Esophagus squamous epithelium (tissue), 5 donors: Measurements from ENCODE around the gene COG4. TPM values are rescaled to one million over a fixed set of nuclear protein-coding genes. Genes with fewer than 3 reads are reported as not detected.
A peak's percentile ranks its signal among the peaks of the same experiment; 100 is the strongest.

ENCODE experiments used
- DNase-seq: peaks from one replicate; lab custom pipeline; 2025; lab: John Stamatoyannopoulos, UW
- H3K27ac ChIP-seq, 4 donors: fragments of 200-600 bp; sonication (generic); one replicate each; pipeline ENCODE4 v1.5.1; 2016 to 2019; ENCODE audit warnings: mild to moderate bottlenecking in 1 of 4
- H3K27me3 ChIP-seq, 4 donors: fragments of 200-600 bp; sonication (generic); 1 replicate in 3 of 4; 2 replicates in 1 of 4; pipeline versions ENCODE4 v1.5.1 to v1.6.0; 2017 to 2021; ENCODE audit warnings: antibody characterized with exemption in 1 of 4
- H3K36me3 ChIP-seq, 3 donors: fragments of 200-600 bp; sonication (generic); one replicate each; pipeline ENCODE4 v1.5.1; 2016 to 2019
- H3K4me1 ChIP-seq, 3 donors: fragments of 200-600 bp; sonication (generic); one replicate each; pipeline ENCODE4 v1.5.1; 2017 to 2019
- H3K4me3 ChIP-seq, 4 donors: fragments of 200-600 bp; sonication (generic); 1 replicate in 3 of 4; 2 replicates in 1 of 4; pipeline ENCODE4 v1.5.1; 2016 to 2019; ENCODE audit warnings: mild to moderate bottlenecking in 2 of 4, moderate library complexity in 1 of 4
- H3K9me3 ChIP-seq, 3 donors: fragments of 200-600 bp; sonication (generic); one replicate each; pipeline ENCODE4 v1.5.1; 2016 to 2019
- CTCF ChIP-seq, 6 experiments: fragments of 450-650 bp in 4 of 6; fragments of 200-600 bp in 2 of 6; sonication (generic) in 2 of 6; IDR thresholded peaks; one replicate each; pipeline ENCODE4 v1.5.1; 2016 to 2019; ENCODE audit warnings: antibody characterized with exemption in 6 of 6, mild to moderate bottlenecking in 4 of 6, moderate library complexity in 4 of 6
- POLR2A ChIP-seq, 4 donors: fragments of 450-650 bp; IDR thresholded peaks; one replicate each; pipeline ENCODE4 v1.6.1; 2017; ENCODE audit warnings: antibody characterized with exemption in 4 of 4, mild to moderate bottlenecking in 4 of 4, moderate library complexity in 3 of 4
- WGBS, 2 donors: methylation state at CpG; one replicate each; pipeline ENCODE4 v1.1.5; 2018; 5-methylcytosine and 5-hydroxymethylcytosine counted together
- intact Hi-C: fragments of 100-400 bp; cut with DNase I; formaldehyde crosslinking; loops from one replicate; pipeline ENCODE4 v1.15.0; 2022
- total RNA-seq, 4 donors: library from RNA; depleted of rRNA; stranded (reverse); fragments of >200 nt; gene quantifications; one replicate each; pipeline ENCODE4 v1.1.0, GENCODE V29; 2016
- donor health status: DM: yes; HTN: yes; CAD: no.

COG4 gene
- total RNA-seq, 4 donors from 2014 or later: 40.3 to 54.0 (median 47.5) TPM

- peaks cover 0 to 80% (median 42%) of the 10 kb centered on the region in 3 donors for H3K4me1 ChIP-seq
- no peaks in the 10 kb centered on the region for H3K27me3 ChIP-seq
- H3K27ac ChIP-seq: peak overlapping the region in 3 of 4 donors; percentile 10 to 69 (median 67)
- 82 to 88% methylated on average over 8 to 10 of the region's 10 CpGs for WGBS, 2 donors
- TF ChIP-seq CTCF (IDR thresholded peaks at IDR 0.05) (no peak), POLR2A (IDR thresholded peaks at IDR 0.05) (no peak)
- no peaks in the 10 kb centered on the region for H3K9me3 ChIP-seq
- peaks cover 55 to 94% (median 55%) of the 10 kb centered on the region in 3 donors for H3K36me3 ChIP-seq
- DNase-seq: no peak
- no peak overlapping the region for H3K4me3 ChIP-seq
- intact Hi-C loops: no loop called here
These were observed 47.7 kb upstream of the COG4 start for GRCh38 chr16:70570967-70571570.

GRCh38 chr16:70569752-70570151 is 46.4 kb upstream of the COG4 start:
- DNase-seq: no peak
- Histone ChIP-seq H3K4me3 (peak overlapping the region in 2 of 4 donors; percentile 8 to 11), H3K27ac (peak overlapping the region; percentile 17 to 79 (median 69)), H3K36me3 (peaks cover 61 to 99% (median 68%) of the 10 kb centered on the region in 3 donors), H3K4me1 (peaks cover 0 to 80% (median 36%) of the 10 kb centered on the region in 3 donors), H3K27me3 (no peaks in the 10 kb centered on the region), H3K9me3 (no peaks in the 10 kb centered on the region)
- 77 to 90% methylated on average over 5 to 6 of the region's 6 CpGs for WGBS, 2 donors
- TF ChIP-seq POLR2A (IDR thresholded peaks at IDR 0.05): no peak
- no peak for TF ChIP-seq CTCF (IDR thresholded peaks at IDR 0.05)
- intact Hi-C loops: no loop called here

- TF ChIP-seq POLR2A (IDR thresholded peaks at IDR 0.05) (no peak), CTCF (IDR thresholded peaks at IDR 0.05) (no peak)
- intact Hi-C loops: no loop called here
- H3K27ac ChIP-seq: peak overlapping the region; percentile 1 to 79 (median 69)
- DNase-seq: no peak
- H3K4me1 ChIP-seq: peaks cover 0 to 79% (median 28%) of the 10 kb centered on the region in 3 donors
- H3K36me3 ChIP-seq: peaks cover 71 to 100% (median 78%) of the 10 kb centered on the region in 3 donors
- no peaks in the 10 kb centered on the region for H3K27me3 ChIP-seq
- no peaks in the 10 kb centered on the region for H3K9me3 ChIP-seq
- peak overlapping the region in 2 of 4 donors; percentile 8 to 11 for H3K4me3 ChIP-seq
- 34 to 66% methylated on average over 4 to 5 of the region's 5 CpGs for WGBS, 2 donors
These were observed 45.4 kb upstream of the COG4 start for GRCh38 chr16:70568601-70569237.

- no peak overlapping the region for H3K4me3 ChIP-seq
- no peak for DNase-seq
- peaks cover 10 to 97% (median 26%) of the 10 kb centered on the region in 3 donors for H3K4me1 ChIP-seq
- no peaks in the 10 kb centered on the region for H3K27me3 ChIP-seq
- peak overlapping the region; percentile 22 to 79 (median 73) for H3K27ac ChIP-seq
- peaks cover 63 to 100% (median 78%) of the 10 kb centered on the region in 3 donors for H3K36me3 ChIP-seq
- WGBS, 2 donors: 44 to 62% methylated on average over 2 to 4 of the region's 4 CpGs
- intact Hi-C loops: no loop called here
- TF ChIP-seq POLR2A (IDR thresholded peaks at IDR 0.05) (no peak), CTCF (IDR thresholded peaks at IDR 0.05) (no peak)
- H3K9me3 ChIP-seq: no peaks in the 10 kb centered on the region
These were observed 41.7 kb upstream of the COG4 start for GRCh38 chr16:70565053-70565452.

- Histone ChIP-seq H3K4me1 (peaks cover 10 to 92% (median 26%) of the 10 kb centered on the region in 3 donors), H3K27ac (peak overlapping the region; percentile 50 to 79 (median 73)), H3K4me3 (no peak overlapping the region), H3K27me3 (no peaks in the 10 kb centered on the region), H3K36me3 (peaks cover 50 to 100% (median 80%) of the 10 kb centered on the region in 3 donors), H3K9me3 (no peaks in the 10 kb centered on the region)
- TF ChIP-seq POLR2A (IDR thresholded peaks at IDR 0.05): no peak
- no peak for TF ChIP-seq CTCF (IDR thresholded peaks at IDR 0.05)
- 46 to 49% methylated on average over 7 of the region's 7 CpGs for WGBS, 2 donors
- no peak for DNase-seq
- intact Hi-C loops: no loop called here
These were observed 40.3 kb upstream of the COG4 start for GRCh38 chr16:70563636-70564035.
